Upper lobe of right lung (tissue), 1 donor: Measurements from ENCODE around the gene CREBRF. TPM values are rescaled to one million over a fixed set of nuclear protein-coding genes. Genes with fewer than 3 reads are reported as not detected.
A peak's percentile ranks its signal among the peaks of the same experiment; 100 is the strongest.

Source experiments
- ATAC-seq: fragments of 200-7000 bp; cut with Tn5 transposase; one replicate; pipeline ENCODE4 v1.9.1; 2020; ENCODE audit warnings: mild to moderate bottlenecking, moderate library complexity
- DNase-seq: peaks from one replicate; pipeline ENCODE4 v3.0.0-alpha.2; 2020
- H3K27ac ChIP-seq: fragments of 200-600 bp; one replicate; pipeline ENCODE4 v1.8.0; 2022
- H3K27me3 ChIP-seq: fragments of 200-600 bp; one replicate; pipeline ENCODE4 v1.8.0; 2022; ENCODE audit warnings: mild to moderate bottlenecking
- H3K36me3 ChIP-seq: fragments of 200-600 bp; one replicate; pipeline ENCODE4 v1.8.0; 2022
- H3K4me1 ChIP-seq: fragments of 200-600 bp; one replicate; pipeline ENCODE4 v1.8.0; 2022
- H3K4me3 ChIP-seq: fragments of 200-600 bp; one replicate; pipeline ENCODE4 v1.8.0; 2022; ENCODE audit warnings: mild to moderate bottlenecking
- H3K9me3 ChIP-seq: fragments of 200-600 bp; one replicate; pipeline ENCODE4 v1.8.0; 2022
- CTCF ChIP-seq: fragments of 200-600 bp; IDR thresholded peaks from one replicate; pipeline ENCODE4 v1.8.0; 2022; ENCODE audit warnings: antibody characterized with exemption
- intact Hi-C: fragments of 100-400 bp; cut with DNase I; formaldehyde crosslinking; loops from one replicate; pipeline ENCODE4 v1.11.0; 2022
- total RNA-seq: library from RNA; stranded (reverse); fragmentation: NEBNext Ultra II Directional; extraction: Animal tissue kit (Norgen Biotek cat#: 25700); gene quantifications from one replicate; pipeline ENCODE4 v1.2.1, GENCODE V29; 2021
- donor health status: DM: no; HTN: yes; CAD: no; lungs with severe emphysema.

The CREBRF gene
- total RNA-seq, 1 donor from 2014 or later = 47.4 TPM

- Histone ChIP-seq H3K9me3 (no peaks in the 10 kb centered on the region), H3K4me1 (peaks cover 20% of the 10 kb centered on the region), H3K27ac (peak overlapping the region; percentile 96), H3K4me3 (peak overlapping the region; percentile 99), H3K27me3 (no peaks in the 10 kb centered on the region), H3K36me3 (peaks cover 4% of the 10 kb centered on the region)
- ATAC-seq = peak; percentile 69
- intact Hi-C loops = no loop called here
- TF ChIP-seq CTCF = no peak
- DNase-seq = no peak
Observed at GRCh38 chr5:173056783-173057061, 570 bp downstream of the CREBRF start.

- peak overlapping the region; percentile 99 for H3K4me3 ChIP-seq
- peaks cover 4% of the 10 kb centered on the region for H3K36me3 ChIP-seq
- H3K4me1 ChIP-seq = peaks cover 20% of the 10 kb centered on the region
- DNase-seq (peak; percentile 99), ATAC-seq (peak; percentile 96)
- H3K27me3 ChIP-seq = no peaks in the 10 kb centered on the region
- no peaks in the 10 kb centered on the region for H3K9me3 ChIP-seq
- TF ChIP-seq CTCF = no peak
- intact Hi-C loops = no loop called here
- peak overlapping the region; percentile 96 for H3K27ac ChIP-seq
Observed at GRCh38 chr5:173057062-173057924, 1.1 kb downstream of the CREBRF start.

- H3K4me1 ChIP-seq = peaks cover 39% of the 10 kb centered on the region
- ATAC-seq (no peak), DNase-seq (no peak)
- intact Hi-C loops = no loop called here
- H3K9me3 ChIP-seq = no peaks in the 10 kb centered on the region
- TF ChIP-seq CTCF = no peak
- no peak overlapping the region for H3K27ac ChIP-seq
- H3K27me3 ChIP-seq = no peaks in the 10 kb centered on the region
- peaks cover 4% of the 10 kb centered on the region for H3K36me3 ChIP-seq
- no peak overlapping the region for H3K4me3 ChIP-seq
Observed at GRCh38 chr5:173062141-173062540, 6.0 kb downstream of the CREBRF start.

- ATAC-seq (peak; percentile 48), DNase-seq (no peak)
- Histone ChIP-seq H3K4me3 (no peak overlapping the region), H3K27ac (no peak overlapping the region), H3K4me1 (peaks cover 30% of the 10 kb centered on the region), H3K9me3 (no peaks in the 10 kb centered on the region), H3K36me3 (peaks cover 4% of the 10 kb centered on the region), H3K27me3 (no peaks in the 10 kb centered on the region)
- intact Hi-C loops = no loop called here
- TF ChIP-seq CTCF = no peak
Observed at GRCh38 chr5:173065155-173065554, 9.0 kb downstream of the CREBRF start.

GRCh38 chr5:173069671-173070070 is 13.5 kb downstream of the CREBRF start:
- Histone ChIP-seq H3K9me3 (no peaks in the 10 kb centered on the region), H3K36me3 (no peaks in the 10 kb centered on the region), H3K4me3 (no peak overlapping the region), H3K27ac (no peak overlapping the region), H3K27me3 (no peaks in the 10 kb centered on the region), H3K4me1 (peaks cover 27% of the 10 kb centered on the region)
- peak; percentile 29 for DNase-seq
- intact Hi-C loops = no loop called here
- TF ChIP-seq CTCF = no peak
- ATAC-seq = no peak
